A549 (cell line): ENCODE data around the gene ACAP1. TPM values are rescaled to one million over a fixed set of nuclear protein-coding genes. Genes with fewer than 3 reads are reported as not detected.

Source experiments
- ATAC-seq, 2 experiments: fragments of 200-7000 bp in 1 of 2; fragments of >200 bp in 1 of 2; cut with Nextera tagmentation in 1 of 2; cut with Tn5 transposase in 1 of 2; 3 replicates each; pipeline versions ENCODE4 v1.8.0 to v1.9.1; 2018 to 2020; ENCODE audit warnings: mild to moderate bottlenecking in 1 of 2, moderate library complexity in 1 of 2
- CTCF ChIA-PET: fragments of 300-600 bp; sonication (Branson Sonifier 250); formaldehyde crosslinking; extraction: SDS; loops from one replicate; lab custom pipeline; 2021; ENCODE audit warnings: antibody characterized with exemption, inconsistent platforms; lab: Yijun Ruan, JAX
- POLR2A ChIA-PET: fragments of 350-600 bp; formaldehyde crosslinking; extraction: SDS; loops from one replicate; lab custom pipeline; 2021; ENCODE audit warnings: antibody characterized with exemption, inconsistent platforms; lab: Yijun Ruan, JAX
- DNase-seq, 2 experiments: peaks; one replicate each; pipeline versions ENCODE4 v3.0.0 to v3.0.0-alpha.2; 2011 to 2016; ENCODE audit warnings: low read depth in 1 of 2, low spot score in 1 of 2
- FAIRE-seq: peaks from 2 replicates; lab custom pipeline; 2011; peaks lifted over from hg19 to GRCh38; lab: Jason Lieb, UNC
- H3K27ac ChIP-seq, 2 experiments: fragments of >200 bp; sonication (Bioruptor Twin); formaldehyde crosslinking; 3 replicates each; pipeline ENCODE4 v1.5.1; 2016 to 2017
- H3K4me1 ChIP-seq: fragments of >200 bp; sonication (Bioruptor Twin); formaldehyde crosslinking; 3 replicates; pipeline ENCODE4 v1.6.1; 2016
- H3K4me2 ChIP-seq: fragments of >200 bp; sonication (Bioruptor Twin); formaldehyde crosslinking; 3 replicates; pipeline ENCODE4 v1.6.1; 2016
- H3K4me3 ChIP-seq: fragments of >200 bp; sonication (Bioruptor Twin); formaldehyde crosslinking; 3 replicates; pipeline ENCODE4 v1.5.1; 2016
- H3K9me3 ChIP-seq: fragments of >200 bp; sonication (Bioruptor Twin); formaldehyde crosslinking; 3 replicates; pipeline ENCODE4 v1.6.1; 2016
- CBX8 ChIP-seq: fragments of 200-600 bp; sonication (generic); IDR thresholded peaks from 2 replicates; pipeline ENCODE4 v1.6.1; 2016
- CTCF ChIP-seq: fragments of >200 bp; sonication (Bioruptor Twin); formaldehyde crosslinking; IDR thresholded peaks from 3 replicates; pipeline ENCODE4 v1.5.1; 2016
- EHMT2 ChIP-seq: fragments of 200-600 bp; sonication (generic); IDR thresholded peaks from 2 replicates; pipeline ENCODE4 v1.6.1; 2016; ENCODE audit warnings: antibody characterized with exemption, low read depth, mild to moderate bottlenecking, moderate library complexity
- ESRRA ChIP-seq: fragments of 150-350 bp; IDR thresholded peaks from 2 replicates; pipeline ENCODE4 v1.6.1; 2014; ENCODE audit warnings: mild to moderate bottlenecking, low read length, borderline replicate concordance
- FOXS1 ChIP-seq: fragments of 250-450 bp; sonication (Bioruptor Pico); IDR thresholded peaks from 2 replicates; pipeline ENCODE4 v1.5.0; 2020; ENCODE audit warnings: mild to moderate bottlenecking, moderate library complexity
- HDAC2 ChIP-seq: fragments of 200-600 bp; sonication (generic); IDR thresholded peaks from 2 replicates; pipeline ENCODE4 v1.6.1; 2016
- HES2 ChIP-seq: fragments of >200 bp; sonication (Bioruptor Twin); formaldehyde crosslinking; IDR thresholded peaks from 2 replicates; pipeline ENCODE4 v1.6.1; 2016
- HEYL ChIP-seq: fragments of 250-450 bp; sonication (Bioruptor Pico); IDR thresholded peaks from 2 replicates; pipeline ENCODE4 v1.8.0; 2021; ENCODE audit warnings: mild to moderate bottlenecking, moderate library complexity
- HMGXB4 ChIP-seq: fragments of 250-450 bp; sonication (Bioruptor Pico); IDR thresholded peaks from 2 replicates; pipeline ENCODE4 v1.5.0; 2021; ENCODE audit warnings: mild to moderate bottlenecking, moderate library complexity, borderline replicate concordance
- JUNB ChIP-seq: fragments of >200 bp; sonication (Bioruptor Twin); formaldehyde crosslinking; IDR thresholded peaks from 2 replicates; pipeline ENCODE4 v1.6.1; 2016
- KDM1A ChIP-seq: fragments of 200-600 bp; sonication (generic); IDR thresholded peaks from 2 replicates; pipeline ENCODE4 v1.6.1; 2016; ENCODE audit warnings: low read depth, mild to moderate bottlenecking
- MAFK ChIP-seq: fragments of 450-650 bp; IDR thresholded peaks from 2 replicates; pipeline ENCODE4 v1.6.1; 2014; ENCODE audit not compliant: partially characterized antibody
- MAX ChIP-seq: IDR thresholded peaks from 2 replicates; pipeline ENCODE4 v1.6.1; 2012
- NFE2L2 ChIP-seq: fragments of 150-350 bp; conservative IDR thresholded peaks from 2 replicates; pipeline ENCODE4 v1.6.1; 2014; ENCODE audit warnings: low read length
- NPAS2 ChIP-seq: fragments of 250-450 bp; sonication (Bioruptor Pico); IDR thresholded peaks from 2 replicates; pipeline ENCODE4 v1.8.0; 2022; ENCODE audit warnings: mild to moderate bottlenecking, moderate library complexity, borderline replicate concordance
- PBX3 ChIP-seq: IDR thresholded peaks from 2 replicates; pipeline ENCODE4 v1.6.1; 2012
- PHF8 ChIP-seq: fragments of 200-600 bp; sonication (generic); IDR thresholded peaks from 2 replicates; pipeline ENCODE4 v1.6.1; 2016; ENCODE audit warnings: low read depth, mild to moderate bottlenecking, antibody characterized with exemption, moderate library complexity, borderline replicate concordance
- POLR2A ChIP-seq: IDR thresholded peaks from 2 replicates; pipeline ENCODE4 v1.6.1; 2012; ENCODE audit warnings: mild to moderate bottlenecking, low read length
- POLR2AphosphoS2 ChIP-seq: conservative IDR thresholded peaks from 2 replicates; pipeline ENCODE4 v1.6.1; 2012; ENCODE audit warnings: low read length, improper control_type of control experiment, inconsistent platforms
- RARB ChIP-seq: fragments of 250-450 bp; sonication (Bioruptor Pico); IDR thresholded peaks from 2 replicates; pipeline ENCODE4 v1.8.0; 2021; ENCODE audit warnings: mild to moderate bottlenecking, moderate library complexity
- RFX5 ChIP-seq: fragments of 450-650 bp; IDR thresholded peaks from 2 replicates; pipeline ENCODE4 v1.7.1; 2014; ENCODE audit warnings: antibody characterized with exemption, mild to moderate bottlenecking, moderate library complexity
- RNF2 ChIP-seq: fragments of 200-600 bp; sonication (generic); IDR thresholded peaks from 2 replicates; pipeline ENCODE4 v1.6.1; 2016; ENCODE audit warnings: low read depth, mild to moderate bottlenecking, antibody characterized with exemption, moderate library complexity, borderline replicate concordance
- SREBF2 ChIP-seq: fragments of 450-650 bp; IDR thresholded peaks from 2 replicates; pipeline ENCODE4 v1.6.1; 2014; ENCODE audit warnings: mild to moderate bottlenecking, moderate library complexity
- TFCP2L1 ChIP-seq: fragments of 250-450 bp; sonication (Bioruptor Pico); IDR thresholded peaks from 2 replicates; pipeline ENCODE4 v1.5.0; 2021; ENCODE audit warnings: mild to moderate bottlenecking
- TP53 ChIP-seq: fragments of 250-450 bp; sonication (Bioruptor Pico); IDR thresholded peaks from 2 replicates; pipeline ENCODE4 v1.5.0; 2021; ENCODE audit warnings: mild to moderate bottlenecking, moderate library complexity
- ZNF302 ChIP-seq: fragments of 250-450 bp; sonication (Bioruptor Pico); IDR thresholded peaks from 2 replicates; pipeline ENCODE4 v1.9.0; 2021; ENCODE audit warnings: inconsistent platforms, mild to moderate bottlenecking, moderate library complexity
- WGBS: methylation state at CpG from one replicate; pipeline ENCODE4 v1.1.6; 2017; ENCODE audit errors: missing lambda C conversion rate; 5-methylcytosine and 5-hydroxymethylcytosine counted together
- polyA plus RNA-seq, 4 experiments: library from polyadenylated mRNA; depleted of rRNA in 3 of 4; stranded (reverse); fragments of >200 nt; fragmentation: RNase III in 1 of 4; extraction: RNeasy Plus Mini Kit Qiagen cat#74134 plus additional on column Dnase treatment in 1 of 4; gene quantifications; 2 replicates in 3 of 4; 3 replicates in 1 of 4; pipeline ENCODE4 v1.2.3, GENCODE V29; 2011 to 2017

Gene ACAP1
- polyA plus RNA-seq, 2 of the 4 experiments (the other 2 are of a cell fraction), result 0.41 to 1.3 TPM

- H3K4me2 ChIP-seq, result peak within 1 kb of the TSS; percentile 69
- 37% methylated on average over 51 of the region's 52 CpGs for WGBS
- TF ChIP-seq ZNF302, result no peak
- TF ChIP-seq POLR2A, result peak; percentile 35
- POLR2A ChIA-PET, result interaction anchor here (0.9 to 2.1 kb wide), 3 partner anchors 13 to 23 kb away, joined by 3 to 8 read pairs (median 7); partner anchors contain the start of genes PLSCR3 and TMEM256
- ATAC-seq (peak; percentile 45 to 59; a peak in 5 of 6 replicates), FAIRE-seq (no peak), DNase-seq (no peak)
- H3K27ac ChIP-seq, result peak within 1 kb of the TSS; percentile 55 to 74; a peak in 5 of 6 replicates
- H3K9me3 ChIP-seq, result peaks cover 20% of the 10 kb centered on the region
- no peaks in the 10 kb centered on the region for H3K4me1 ChIP-seq
- peak within 1 kb of the TSS; percentile 46 for H3K4me3 ChIP-seq
- CTCF ChIA-PET, result interaction anchor here (1.3 to 17.1 kb wide), 5 partner anchors 21 to 180 kb away, joined by 4 to 139 read pairs (median 5); partner anchors contain the start of genes KCTD11, SENP3 and TMEM95
Measured at GRCh38 chr17:7380855-7381683, 44.7 kb downstream of the ACAP1 start, which contains the start of gene TNK1. Gene TNK1, plus strand, starts transcription at chr17:7381089. Its CDS starts 1,838 bp downstream, at chr17:7382927.

GRCh38 chr17:7382901-7383300, 46.6 kb downstream of the ACAP1 start:
- POLR2A ChIA-PET, result interaction anchor here (1.3 kb wide), 1 partner anchor 11 kb away, joined by 5 read pairs; the partner anchor contains the start of gene PLSCR3
- CTCF ChIA-PET, result interaction anchor here (0.8 to 17.1 kb wide), 6 partner anchors 8 to 132 kb away, joined by 3 to 139 read pairs (median 6); partner anchors contain the start of genes KCTD11 and TMEM95
- H3K4me1 ChIP-seq, result no peaks in the 10 kb centered on the region
- TF ChIP-seq PBX3 (0 out of 2 replicates have a peak, but pooled peaks have one; percentile 1), POLR2AphosphoS2 (no peak), MAX (no peak), TFCP2L1 (CRISPR knock-in tag) (no peak), RARB (CRISPR knock-in tag) (no peak), CTCF (no peak), PHF8 (no peak), MAFK (no peak), RFX5 (no peak)
- peak in 1 of 2 experiments; percentile 7; a peak in 3 of 6 replicates for ATAC-seq
- WGBS, result 86% methylated on average over 10 of the region's 10 CpGs
- FAIRE-seq, result no peak
- no peak overlapping the region for H3K4me2 ChIP-seq
- H3K4me3 ChIP-seq, result no peak overlapping the region
- H3K9me3 ChIP-seq, result peaks cover 20% of the 10 kb centered on the region
- H3K27ac ChIP-seq, result no peak overlapping the region
- DNase-seq, result no peak

- TF ChIP-seq EHMT2 (no peak), JUNB (no peak), ESRRA (no peak), HEYL (no peak), HDAC2 (no peak), CBX8 (no peak), NPAS2 (no peak), NFE2L2 (no peak), HES2 (no peak), POLR2AphosphoS2 (no peak), RNF2 (no peak), KDM1A (no peak), FOXS1 (CRISPR knock-in tag) (no peak), PHF8 (no peak), TFCP2L1 (CRISPR knock-in tag) (no peak), HMGXB4 (CRISPR knock-in tag) (no peak), TP53 (no peak), SREBF2 (no peak)
- no peak for FAIRE-seq
- Histone ChIP-seq H3K9me3 (peaks cover 20% of the 10 kb centered on the region), H3K4me1 (no peaks in the 10 kb centered on the region), H3K4me3 (no peak overlapping the region), H3K27ac (no peak overlapping the region), H3K4me2 (no peak overlapping the region)
- no peak for ATAC-seq
- ChIA-PET CTCF (interaction anchor here (1.0 to 17.1 kb wide), 6 partner anchors 9 to 131 kb away, joined by 3 to 139 read pairs (median 6); partner anchors contain the start of genes KCTD11 and TMEM95), POLR2A (interaction anchor here (0.6 to 1.3 kb wide), 2 partner anchors 11 to 339 kb away, joined by 4 to 5 read pairs; partner anchors contain the start of gene PLSCR3)
- no peak for DNase-seq
- WGBS, result 96% methylated on average over 11 of the region's 11 CpGs
Measured at GRCh38 chr17:7383371-7383741, 47.0 kb downstream of the ACAP1 start.
